GM15510 (cell line): ENCODE results near the gene MAX.

ENCODE experiments used
- POLR2A ChIP-seq: IDR thresholded peaks from 3 replicates; pipeline ENCODE4 v1.6.1; 2011; ENCODE audit warnings: borderline replicate concordance; ENCODE audit not compliant: insufficient read length; ENCODE audit errors: extremely low read depth

Gene MAX

DNA sequence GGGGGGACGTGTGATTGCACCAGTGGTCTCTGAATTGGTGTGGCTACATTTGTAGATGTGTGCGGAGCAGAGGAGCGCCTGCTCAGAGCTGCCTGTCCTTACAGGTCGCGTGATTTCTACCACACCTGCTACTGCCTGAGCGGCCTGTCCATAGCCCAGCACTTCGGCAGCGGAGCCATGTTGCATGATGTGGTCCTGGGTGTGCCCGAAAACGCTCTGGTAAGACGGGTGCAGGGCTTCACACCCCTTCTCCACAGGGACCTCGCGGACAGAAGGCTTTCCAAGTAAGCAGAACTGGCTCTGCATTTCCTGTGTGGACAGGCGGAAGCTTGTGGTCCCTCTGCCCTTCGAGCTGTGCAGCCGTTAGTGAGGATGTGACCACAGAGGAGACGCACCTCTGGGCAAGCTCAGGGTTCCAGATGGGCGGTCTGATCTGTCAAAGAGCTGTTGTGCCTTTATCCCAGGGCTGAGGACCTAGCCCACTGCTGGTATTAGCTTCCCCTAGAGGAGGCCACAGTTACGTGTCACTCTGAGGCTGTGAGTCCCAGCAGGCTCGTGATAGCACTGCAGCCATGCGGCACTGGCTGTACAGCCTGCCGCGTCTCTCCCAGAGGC lies 47.7 kb downstream of the MAX start:
- no peak for TF ChIP-seq POLR2A

GRCh38 chr14:65053466-65053865 lies 48.9 kb downstream of the MAX start:
- no peak for TF ChIP-seq POLR2A

DNA sequence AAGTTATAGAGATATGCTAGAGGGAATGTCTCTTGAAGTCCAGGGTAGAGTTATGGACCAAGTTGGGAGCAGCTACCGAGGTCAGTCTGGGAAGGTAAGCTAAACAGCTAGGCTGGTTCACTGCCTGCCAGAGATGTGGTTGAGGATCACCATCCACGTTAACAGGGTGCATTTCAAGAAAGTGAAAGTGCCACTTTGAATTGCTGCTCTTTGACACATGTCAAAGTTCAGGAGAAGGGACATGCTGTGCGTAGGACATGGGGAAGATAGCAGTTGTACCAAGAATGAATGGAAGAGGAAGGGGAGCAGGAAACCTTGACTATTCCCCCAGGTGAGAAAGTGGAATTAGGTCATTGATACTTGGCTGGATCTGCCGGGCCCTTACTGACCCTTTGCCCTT lies 49.5 kb downstream of the MAX start:
- TF ChIP-seq POLR2A: no peak

DNA sequence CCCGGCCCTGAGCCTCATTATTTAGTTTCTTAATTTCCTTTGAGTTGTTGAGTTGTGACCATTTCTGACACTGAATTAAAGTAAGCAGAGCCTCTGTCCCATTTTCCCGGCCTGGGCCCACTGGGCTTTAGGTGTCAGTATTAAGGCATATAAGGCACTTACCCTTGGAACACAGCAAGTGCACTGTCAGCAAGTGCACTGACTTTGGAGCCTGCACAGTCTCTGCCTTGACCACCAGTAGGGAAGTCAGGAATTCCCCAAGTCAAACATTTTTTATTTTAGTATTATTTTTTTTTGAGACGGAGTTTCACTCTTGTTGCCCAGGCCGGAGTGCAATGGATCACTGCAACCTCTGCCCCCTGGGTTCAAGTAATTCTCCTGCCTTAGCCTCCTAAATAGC lies 56.6 kb downstream of the MAX start:
- TF ChIP-seq POLR2A: no peak

DNA sequence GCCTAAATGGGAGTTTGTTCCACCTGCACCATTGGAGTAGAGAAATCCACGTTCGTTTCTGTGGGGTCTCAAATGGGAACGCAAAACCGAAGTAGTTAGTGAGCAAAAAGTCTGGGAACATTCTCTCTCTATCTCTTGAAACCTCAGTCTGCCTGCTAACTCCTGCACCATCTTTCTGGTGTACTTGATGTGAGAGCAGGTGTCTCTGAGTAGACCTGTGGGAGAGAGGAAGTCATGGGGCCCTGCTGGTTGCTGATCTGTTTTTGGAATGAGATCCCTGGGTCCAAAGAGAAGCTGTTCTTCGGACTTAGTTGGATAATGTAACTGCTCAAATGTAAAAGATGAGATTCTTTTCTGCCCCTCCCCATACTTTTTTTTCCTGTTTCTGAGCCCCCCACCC lies 57.3 kb downstream of the MAX start:
- no peak for TF ChIP-seq POLR2A

DNA sequence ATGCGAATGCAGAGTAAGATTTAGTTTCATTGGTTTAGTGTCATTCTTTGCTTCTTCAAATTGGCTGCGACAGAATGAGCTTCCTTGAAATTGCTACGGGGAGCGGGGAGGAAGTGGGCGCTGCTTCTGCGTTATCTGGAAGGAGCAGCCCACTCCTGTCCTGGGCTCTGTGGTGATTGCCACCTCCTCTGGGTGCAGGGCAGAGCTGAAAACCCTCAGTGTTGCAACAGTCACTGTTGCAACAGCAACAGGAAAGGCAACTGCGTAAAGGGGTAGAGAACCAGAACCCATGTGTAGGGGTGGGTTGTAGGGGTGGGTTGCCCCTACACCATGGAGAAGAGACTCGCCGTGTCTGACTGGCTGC lies 57.7 kb downstream of the MAX start:
- TF ChIP-seq POLR2A: no peak

DNA sequence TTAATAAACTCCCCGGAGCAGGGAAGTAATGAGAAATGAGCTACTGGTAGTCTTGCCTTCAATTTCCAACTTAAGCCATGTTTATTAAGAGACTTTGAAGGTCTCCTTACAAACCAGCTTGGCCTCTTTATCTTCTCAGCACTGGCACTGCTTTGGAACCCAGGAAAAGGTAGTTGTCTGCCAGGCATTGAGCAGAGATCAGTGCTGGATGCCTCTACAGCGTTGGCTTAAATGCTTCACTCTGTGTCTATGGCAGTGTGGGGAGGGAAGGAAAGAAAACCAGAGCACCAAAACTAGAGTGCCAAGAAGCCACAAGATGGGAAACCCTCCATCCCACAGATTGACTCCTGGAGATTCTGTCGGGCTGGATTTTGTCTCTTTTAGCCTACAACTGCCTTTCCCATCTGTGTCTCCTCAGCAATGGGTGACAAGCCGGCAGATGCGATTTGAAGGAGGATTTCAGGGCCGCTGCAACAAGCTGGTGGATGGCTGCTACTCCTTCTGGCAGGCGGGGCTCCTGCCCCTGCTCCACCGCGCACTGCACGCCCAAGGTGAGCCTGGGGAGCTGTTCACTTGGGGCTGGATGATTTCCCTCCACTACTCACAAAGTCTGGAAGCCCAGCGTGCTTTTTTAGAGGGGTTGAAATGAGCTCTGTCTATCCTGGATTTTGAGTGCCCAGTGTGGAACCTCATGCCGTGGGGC lies 58.3 kb downstream of the MAX start:
- TF ChIP-seq POLR2A: no peak

DNA sequence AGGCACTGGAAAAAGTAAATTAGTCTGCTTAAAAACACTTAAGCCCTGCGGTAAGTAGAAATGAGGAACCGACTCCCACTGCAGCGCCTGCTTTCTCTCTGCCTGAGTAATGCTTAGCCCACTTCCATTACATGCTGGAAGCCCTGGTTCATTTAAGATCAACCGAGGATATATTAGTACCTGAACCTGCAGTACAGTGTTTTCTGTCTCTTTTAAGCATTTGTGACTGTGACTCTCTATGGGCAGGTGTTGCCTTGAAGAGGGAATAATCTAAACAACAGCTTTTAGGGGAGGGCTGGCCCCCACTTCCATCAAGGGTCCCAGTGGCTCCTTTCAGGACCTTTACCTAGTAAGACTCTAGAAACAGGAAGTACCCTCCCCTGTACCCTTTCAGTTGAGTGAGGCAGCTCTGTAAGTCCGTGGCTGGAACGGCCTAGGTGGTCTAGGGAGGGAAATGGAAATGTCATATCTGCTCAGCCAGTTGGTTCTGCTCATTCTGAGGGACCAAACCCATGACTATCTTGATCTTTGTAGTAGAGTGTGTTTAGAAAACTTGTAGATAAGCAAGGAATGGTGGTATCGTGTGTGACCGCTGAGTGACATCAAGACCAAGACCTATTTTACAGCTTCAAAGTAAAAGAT lies 59.5 kb downstream of the MAX start:
- no peak for TF ChIP-seq POLR2A

DNA sequence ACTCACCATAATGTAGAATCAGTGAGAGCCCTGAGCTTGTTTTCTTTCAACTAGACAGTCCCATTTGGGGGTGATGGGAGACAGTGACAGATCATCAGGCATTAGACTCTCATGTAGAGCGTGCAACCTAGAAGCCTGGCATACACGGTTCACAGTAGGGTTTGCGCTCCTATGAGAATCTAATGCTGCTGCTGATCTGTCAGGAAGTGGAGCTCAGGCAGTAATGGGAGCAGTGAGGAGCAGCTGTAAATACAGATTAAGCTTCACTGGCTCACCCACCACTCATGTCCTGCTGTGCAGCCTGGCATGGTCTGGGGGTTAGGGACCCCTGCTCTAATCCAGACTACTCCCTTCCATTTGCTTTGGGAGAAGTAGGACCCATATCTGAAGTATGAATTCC lies 60.0 kb downstream of the MAX start:
- no peak for TF ChIP-seq POLR2A

DNA sequence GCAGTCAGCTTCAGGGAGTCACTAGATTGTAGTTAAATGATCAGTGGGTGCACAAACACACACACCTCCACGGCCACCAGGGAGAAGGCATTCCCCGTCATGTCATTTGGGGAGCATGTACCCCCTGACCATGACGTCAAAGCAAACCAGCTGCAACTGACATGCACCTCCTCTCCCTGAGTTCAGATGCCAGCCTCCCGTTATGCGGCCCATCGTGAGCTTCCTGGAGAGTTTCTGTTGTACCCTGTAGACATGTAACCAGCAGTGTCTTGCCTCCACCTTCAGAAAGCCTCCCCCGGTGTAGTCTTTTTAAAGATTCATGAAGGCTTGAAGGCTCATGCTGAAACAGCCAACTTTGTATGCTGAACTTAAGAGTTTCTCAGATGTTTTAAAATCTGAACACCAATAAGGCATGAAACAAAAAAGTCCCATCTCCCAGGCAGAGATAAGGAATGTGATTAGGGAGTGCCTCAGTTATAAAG lies 60.8 kb downstream of the MAX start:
- TF ChIP-seq POLR2A: no peak

DNA sequence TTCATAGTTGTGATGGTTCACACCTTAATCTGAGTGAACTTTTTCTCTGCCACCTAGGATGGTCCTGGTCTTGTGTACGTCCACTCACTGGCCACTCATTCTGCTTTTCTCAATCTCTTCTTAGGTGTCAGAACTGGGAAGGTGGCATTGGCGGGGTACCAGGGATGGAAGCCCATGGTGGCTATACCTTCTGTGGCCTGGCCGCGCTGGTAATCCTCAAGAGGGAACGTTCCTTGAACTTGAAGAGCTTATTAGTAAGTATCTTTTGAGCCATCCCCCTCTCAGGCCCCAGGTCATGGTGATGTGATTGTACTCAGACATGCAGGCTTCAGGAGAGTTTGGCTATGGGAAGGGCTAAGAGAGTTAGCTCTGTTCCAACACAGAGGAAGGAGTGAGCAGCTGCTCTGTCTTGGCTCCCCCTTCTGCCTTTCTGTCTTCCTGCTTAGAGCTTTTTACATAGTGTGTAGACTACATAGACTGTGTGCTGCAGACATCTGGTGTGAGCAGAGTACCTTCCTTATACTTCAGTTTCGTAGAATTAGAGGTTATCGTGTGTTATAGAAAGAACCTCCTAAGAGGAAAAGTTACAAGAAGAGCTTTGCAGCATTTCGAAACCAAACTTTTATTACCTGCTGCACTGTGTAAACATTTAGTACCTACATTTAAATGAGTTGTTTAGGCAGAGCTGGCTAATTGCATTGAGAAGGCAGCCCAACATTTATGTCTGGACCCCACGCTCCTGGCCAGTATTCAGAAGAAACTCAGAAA lies 61.5 kb downstream of the MAX start:
- no peak for TF ChIP-seq POLR2A

DNA sequence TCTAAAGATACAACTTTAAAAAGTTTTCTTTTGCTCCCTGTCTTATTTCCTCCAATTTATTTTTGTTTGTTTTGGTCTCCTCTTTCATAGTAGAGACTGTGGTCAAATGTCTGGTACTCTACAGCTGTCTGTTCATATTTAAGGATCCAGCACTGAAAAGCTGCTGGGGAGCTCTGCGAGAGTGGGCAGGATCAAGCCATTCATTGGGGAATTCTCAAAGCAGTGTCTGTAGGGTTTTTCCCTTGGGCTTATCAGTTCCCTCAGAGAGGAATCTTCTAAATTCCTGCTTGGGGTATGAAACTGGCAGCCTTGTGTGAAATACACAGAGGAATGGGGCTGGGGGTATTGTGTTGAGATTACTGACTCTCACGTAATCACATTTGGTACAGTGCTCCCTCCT lies 63.4 kb downstream of the MAX start:
- TF ChIP-seq POLR2A: no peak

DNA sequence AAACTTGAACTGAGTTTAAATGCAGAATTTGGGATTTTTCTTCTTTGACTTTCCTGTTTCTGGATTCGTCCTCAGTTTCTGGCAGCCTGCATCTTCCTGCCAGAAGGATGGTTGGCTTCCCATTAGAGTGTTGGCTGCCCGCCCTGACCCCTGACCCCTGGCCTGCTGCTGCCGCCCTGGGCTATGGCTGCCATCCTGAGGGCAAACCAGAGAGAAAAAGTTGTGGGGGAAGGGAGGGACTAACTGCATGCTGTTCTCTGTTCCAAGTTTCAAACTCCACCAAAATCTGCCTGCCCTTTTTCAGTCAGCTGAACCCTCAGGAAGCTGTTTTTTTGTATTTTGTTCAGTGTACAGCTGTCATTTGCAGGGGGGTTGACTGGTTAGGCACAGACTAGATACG lies 67.3 kb downstream of the MAX start:
- no peak for TF ChIP-seq POLR2A

GRCh38 chr14:65034021-65034420 lies 68.3 kb downstream of the MAX start:
- no peak for TF ChIP-seq POLR2A

DNA sequence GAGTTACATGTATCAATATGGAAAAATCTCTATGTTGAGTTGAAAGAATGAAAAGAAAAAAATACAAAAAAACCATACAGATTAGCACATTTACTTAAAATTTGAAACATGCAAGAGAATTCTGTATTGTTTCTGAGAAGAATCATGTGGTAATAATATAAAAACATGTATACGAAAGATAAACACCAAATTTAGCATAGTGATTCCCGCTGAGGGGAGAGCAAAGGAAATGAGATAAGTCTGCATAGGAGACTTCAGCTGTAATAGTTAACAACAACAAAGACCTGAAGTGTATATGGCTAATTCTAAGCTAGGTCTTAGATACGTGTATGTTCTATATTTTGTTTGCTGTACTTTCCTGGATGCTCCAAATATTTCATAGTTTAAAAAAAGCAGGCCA lies 69.1 kb downstream of the MAX start:
- TF ChIP-seq POLR2A: no peak
